Natural killer cell (primary cell): ENCODE data around the gene VOPP1. TPM values are rescaled to one million over a fixed set of nuclear protein-coding genes. Genes with fewer than 3 reads are reported as not detected.

Source experiments
- ATAC-seq, 3 donors: fragments of 150-1000 bp in 2 of 3; fragments of 200-7000 bp in 1 of 3; cut with Tn5 transposase; 1 replicate in 1 of 3; 2 replicates in 2 of 3; pipeline ENCODE4 v1.10.0; 2021; ENCODE audit warnings: mild to moderate bottlenecking in 2 of 3, moderate library complexity in 2 of 3
- DNase-seq, 2 donors: peaks; one replicate each; pipeline versions ENCODE4 v3.0.0 to v3.0.0-alpha.2; 2013 to 2021; ENCODE audit warnings: mixed read lengths in 1 of 2
- H3K27ac ChIP-seq: one replicate; pipeline ENCODE4 v1.5.1; 2013; ENCODE audit warnings: mild to moderate bottlenecking, low read length
- H3K27me3 ChIP-seq: one replicate; pipeline ENCODE4 v1.6.1; 2013; ENCODE audit warnings: low read length; ENCODE audit not compliant: control insufficient read depth, insufficient read depth
- H3K36me3 ChIP-seq: one replicate; pipeline ENCODE4 v1.6.1; 2013; ENCODE audit warnings: low read length; ENCODE audit not compliant: control insufficient read depth, insufficient read depth
- H3K4me1 ChIP-seq: one replicate; pipeline ENCODE4 v1.6.1; 2013; ENCODE audit warnings: low read length; ENCODE audit not compliant: control insufficient read depth, insufficient read depth
- H3K4me3 ChIP-seq: one replicate; pipeline ENCODE4 v1.5.1; 2013; ENCODE audit warnings: low read length
- H3K9me3 ChIP-seq: one replicate; pipeline ENCODE4 v1.6.1; 2013; ENCODE audit warnings: low read length; ENCODE audit not compliant: control insufficient read depth, insufficient read depth
- H3K27ac Mint-ChIP-seq, 2 donors: one replicate each; pipeline ENCODE4 v1.8.0; 2022; ENCODE audit warnings: mild to moderate bottlenecking in 2 of 2, mixed read lengths in 2 of 2, moderate library complexity in 1 of 2
- H3K27me3 Mint-ChIP-seq, 2 donors: one replicate each; pipeline ENCODE4 v1.8.0; 2022; ENCODE audit warnings: low read depth in 2 of 2, mixed read lengths in 2 of 2
- H3K36me3 Mint-ChIP-seq: one replicate; pipeline ENCODE4 v1.8.0; 2022; ENCODE audit warnings: mixed read lengths
- H3K4me1 Mint-ChIP-seq, 2 donors: one replicate each; pipeline ENCODE4 v1.8.0; 2022; ENCODE audit warnings: mixed read lengths in 2 of 2
- H3K4me3 Mint-ChIP-seq: one replicate; pipeline ENCODE4 v1.8.0; 2022; ENCODE audit warnings: mild to moderate bottlenecking, moderate library complexity, mixed read lengths
- H3K9me3 Mint-ChIP-seq, 2 donors: one replicate each; pipeline ENCODE4 v1.8.0; 2022; ENCODE audit warnings: mixed read lengths in 2 of 2
- WGBS: methylation state at CpG from one replicate; pipeline ENCODE4 v1.1.7; 2013; ENCODE audit warnings: missing lambda C conversion rate; ENCODE audit not compliant: insufficient coverage; 5-methylcytosine and 5-hydroxymethylcytosine counted together
- intact Hi-C: fragments of 100-400 bp; cut with micrococcal nuclease; formaldehyde crosslinking; loops from one replicate; pipeline ENCODE4 v1.14.2; 2022
- total RNA-seq, 4 donors: library from RNA; stranded (reverse); fragments of 120-200 nt in 1 of 4; gene quantifications; one replicate each; pipeline versions ENCODE4 v1.2.3 to v1.2.4, GENCODE V29; 2013 to 2022
- TF ChIP-seq, protein P1 (sequence below): fragments of 200-600 bp; IDR thresholded peaks from one replicate; pipeline ENCODE4 v1.8.0; 2022; ENCODE audit warnings: antibody characterized with exemption

The VOPP1 gene
- total RNA-seq, 3 donors from 2014 or later (not counting 1 experiment from before 2014, with no cell fraction given) = 79.3 to 115 (median 110) TPM

DNA sequence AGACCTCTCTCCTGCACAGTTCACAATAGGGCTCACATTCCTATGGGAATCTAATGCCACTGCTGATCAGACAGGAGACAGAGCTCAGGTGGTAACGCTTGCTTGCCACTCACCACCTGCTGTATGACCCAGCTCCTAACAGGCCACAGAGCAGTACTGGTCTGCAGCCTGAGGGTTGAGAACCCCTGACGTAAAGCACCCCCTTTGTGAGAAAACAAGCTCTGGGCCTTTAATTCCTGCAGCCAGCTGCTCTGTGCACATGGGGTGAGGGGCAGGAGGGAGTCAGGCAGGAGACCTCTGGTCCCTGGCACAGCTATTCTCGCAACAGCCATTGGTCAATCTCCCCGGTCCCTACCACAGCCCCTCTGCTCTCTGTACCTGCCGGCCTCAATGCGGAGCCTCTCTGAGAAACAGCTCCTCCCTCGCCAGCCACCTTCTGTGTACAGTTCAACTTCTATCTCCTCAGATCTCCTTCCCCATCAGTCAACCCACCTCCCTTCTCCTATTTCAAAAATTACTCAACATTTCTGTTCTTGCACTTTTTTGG, 105.2 kb downstream of the VOPP1 start:
- DNase-seq (no peak), ATAC-seq (no peak)
- peaks cover 21% of the 10 kb centered on the region for H3K36me3 ChIP-seq
- H3K27ac Mint-ChIP-seq = peak overlapping the region; percentile 19 to 63
- peaks cover 11% of the 10 kb centered on the region for H3K36me3 Mint-ChIP-seq
- no peak overlapping the region for H3K27ac ChIP-seq
- TF ChIP-seq, protein P1, sequence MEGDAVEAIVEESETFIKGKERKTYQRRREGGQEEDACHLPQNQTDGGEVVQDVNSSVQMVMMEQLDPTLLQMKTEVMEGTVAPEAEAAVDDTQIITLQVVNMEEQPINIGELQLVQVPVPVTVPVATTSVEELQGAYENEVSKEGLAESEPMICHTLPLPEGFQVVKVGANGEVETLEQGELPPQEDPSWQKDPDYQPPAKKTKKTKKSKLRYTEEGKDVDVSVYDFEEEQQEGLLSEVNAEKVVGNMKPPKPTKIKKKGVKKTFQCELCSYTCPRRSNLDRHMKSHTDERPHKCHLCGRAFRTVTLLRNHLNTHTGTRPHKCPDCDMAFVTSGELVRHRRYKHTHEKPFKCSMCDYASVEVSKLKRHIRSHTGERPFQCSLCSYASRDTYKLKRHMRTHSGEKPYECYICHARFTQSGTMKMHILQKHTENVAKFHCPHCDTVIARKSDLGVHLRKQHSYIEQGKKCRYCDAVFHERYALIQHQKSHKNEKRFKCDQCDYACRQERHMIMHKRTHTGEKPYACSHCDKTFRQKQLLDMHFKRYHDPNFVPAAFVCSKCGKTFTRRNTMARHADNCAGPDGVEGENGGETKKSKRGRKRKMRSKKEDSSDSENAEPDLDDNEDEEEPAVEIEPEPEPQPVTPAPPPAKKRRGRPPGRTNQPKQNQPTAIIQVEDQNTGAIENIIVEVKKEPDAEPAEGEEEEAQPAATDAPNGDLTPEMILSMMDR = no peak
- peaks cover 15% of the 10 kb centered on the region for H3K4me1 ChIP-seq
- intact Hi-C loops = no loop called here
- H3K27me3 Mint-ChIP-seq = no peaks in the 10 kb centered on the region
- no peaks in the 10 kb centered on the region for H3K27me3 ChIP-seq
- no peak overlapping the region for H3K4me3 Mint-ChIP-seq
- no peaks in the 10 kb centered on the region for H3K9me3 Mint-ChIP-seq
- WGBS = 98% methylated on average over 7 of the region's 7 CpGs
- no peaks in the 10 kb centered on the region for H3K9me3 ChIP-seq
- peaks cover 18 to 29% of the 10 kb centered on the region in 2 donors for H3K4me1 Mint-ChIP-seq
- no peak overlapping the region for H3K4me3 ChIP-seq

GRCh38 chr7:55465691-55466090, 106.6 kb downstream of the VOPP1 start:
- Mint-ChIP-seq H3K27ac (peak overlapping the region in 1 of 2 donors; percentile 26), H3K4me1 (peaks cover 18 to 29% of the 10 kb centered on the region in 2 donors), H3K36me3 (peaks cover 11% of the 10 kb centered on the region), H3K4me3 (no peak overlapping the region), H3K9me3 (peaks cover 0 to 7% of the 10 kb centered on the region in 2 donors), H3K27me3 (no peaks in the 10 kb centered on the region)
- Histone ChIP-seq H3K4me1 (peaks cover 15% of the 10 kb centered on the region), H3K27ac (no peak overlapping the region), H3K36me3 (peaks cover 21% of the 10 kb centered on the region), H3K27me3 (no peaks in the 10 kb centered on the region), H3K4me3 (no peak overlapping the region), H3K9me3 (no peaks in the 10 kb centered on the region)
- DNase-seq (no peak), ATAC-seq (no peak)
- TF ChIP-seq, protein P1 = no peak
- intact Hi-C loops = no loop called here
- WGBS = 100% methylated on average over 1 of the region's 2 CpGs

- no peak overlapping the region for H3K4me3 Mint-ChIP-seq
- Histone ChIP-seq H3K9me3 (no peaks in the 10 kb centered on the region), H3K4me3 (no peak overlapping the region), H3K27me3 (no peaks in the 10 kb centered on the region), H3K36me3 (peaks cover 21% of the 10 kb centered on the region), H3K27ac (no peak overlapping the region), H3K4me1 (peaks cover 5% of the 10 kb centered on the region)
- peak in 1 of 3 donors; percentile 27 for ATAC-seq
- peaks cover 17% of the 10 kb centered on the region for H3K36me3 Mint-ChIP-seq
- DNase-seq = no peak
- 98% methylated on average over 2 of the region's 2 CpGs for WGBS
- H3K27ac Mint-ChIP-seq = no peak overlapping the region
- H3K27me3 Mint-ChIP-seq = no peaks in the 10 kb centered on the region
- TF ChIP-seq, protein P1 = no peak
- peaks cover 10 to 22% of the 10 kb centered on the region in 2 donors for H3K4me1 Mint-ChIP-seq
- intact Hi-C loops = no loop called here
- H3K9me3 Mint-ChIP-seq = peaks cover 2 to 14% of the 10 kb centered on the region in 2 donors
Observed at GRCh38 chr7:55464422-55464821, 107.9 kb downstream of the VOPP1 start.

GRCh38 chr7:55463686-55464262, 108.5 kb downstream of the VOPP1 start:
- no peak overlapping the region for H3K27ac ChIP-seq
- H3K9me3 Mint-ChIP-seq = peaks cover 5 to 18% of the 10 kb centered on the region in 2 donors
- H3K4me1 Mint-ChIP-seq = peaks cover 5 to 22% of the 10 kb centered on the region in 2 donors
- H3K4me3 Mint-ChIP-seq = no peak overlapping the region
- 100% methylated on average over 3 of the region's 4 CpGs for WGBS
- H3K27ac Mint-ChIP-seq = no peak overlapping the region
- DNase-seq = no peak
- H3K4me1 ChIP-seq = no peaks in the 10 kb centered on the region
- no peak for ATAC-seq
- intact Hi-C loops = no loop called here
- peaks cover 24% of the 10 kb centered on the region for H3K36me3 Mint-ChIP-seq
- peaks cover 21% of the 10 kb centered on the region for H3K36me3 ChIP-seq
- H3K27me3 ChIP-seq = no peaks in the 10 kb centered on the region
- H3K9me3 ChIP-seq = no peaks in the 10 kb centered on the region
- no peaks in the 10 kb centered on the region for H3K27me3 Mint-ChIP-seq
- H3K4me3 ChIP-seq = no peak overlapping the region
- TF ChIP-seq, protein P1 = no peak
